ENCODE measurements around the gene TMEM117. TPM values are rescaled to one million over a fixed set of nuclear protein-coding genes. Genes with fewer than 3 reads are reported as not detected.
A peak's percentile ranks its signal among the peaks of the same experiment; 100 is the strongest.
"Not testable (repeated sequence)": the region's sequence is repeated elsewhere in the genome, so short reads cannot be mapped to it uniquely, and the experiment has no call there.

TMEM117 gene
- total RNA-seq, 6 experiments from 2014 or later: 5.5 to 8.8 (median 7.0) TPM

DNA sequence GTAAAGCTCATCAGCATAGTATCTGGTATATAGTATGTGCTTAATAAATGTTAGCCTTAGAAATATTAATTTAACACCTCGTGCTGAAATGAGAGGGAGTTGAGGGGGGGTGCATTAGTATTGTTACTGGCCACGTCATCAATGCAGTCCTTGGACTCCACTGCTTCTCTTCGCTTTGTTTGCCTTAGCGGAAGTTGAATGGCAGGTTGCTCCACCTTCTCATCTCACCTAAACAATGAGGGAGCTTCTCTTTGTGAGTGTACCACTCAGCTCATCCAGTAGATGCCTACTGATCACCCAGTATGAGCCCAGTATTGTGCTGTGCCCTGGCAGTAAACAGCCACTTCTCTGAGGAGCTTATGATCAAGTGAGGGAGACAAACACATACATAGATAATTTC, 4.5 kb downstream of the TMEM117 start:
- no peak overlapping the region for H3K27ac Mint-ChIP-seq
- no peak overlapping the region for H3K4me3 Mint-ChIP-seq
- no peak for TF ChIP-seq CTCF (IDR thresholded peaks at IDR 0.05)
- peaks cover 51% of the 10 kb centered on the region for H3K4me1 Mint-ChIP-seq (ENCODE audit: low read depth)
- DNase-seq: no peak
- H3K9me3 Mint-ChIP-seq: no peaks in the 10 kb centered on the region
- H3K27me3 Mint-ChIP-seq (ENCODE audit: insufficient read depth): 0 out of 2 replicates have a peak, but pooled peaks cover 4% of the 10 kb centered on the region
- H3K36me3 Mint-ChIP-seq (ENCODE audit: low read depth): no peaks in the 10 kb centered on the region

GRCh38 chr12:43841253-43841652, 5.4 kb downstream of the TMEM117 start:
- peaks cover 50% of the 10 kb centered on the region for H3K4me1 Mint-ChIP-seq (ENCODE audit: low read depth)
- no peaks in the 10 kb centered on the region for H3K36me3 Mint-ChIP-seq (ENCODE audit: low read depth)
- no peak for DNase-seq
- no peak overlapping the region for H3K27ac Mint-ChIP-seq
- H3K9me3 Mint-ChIP-seq: no peaks in the 10 kb centered on the region
- TF ChIP-seq CTCF (IDR thresholded peaks at IDR 0.05): no peak
- 0 out of 2 replicates have a peak, but pooled peaks cover 4% of the 10 kb centered on the region for H3K27me3 Mint-ChIP-seq (ENCODE audit: insufficient read depth)
- no peak overlapping the region for H3K4me3 Mint-ChIP-seq

GRCh38 chr12:43842259-43842658, 6.4 kb downstream of the TMEM117 start:
- H3K27ac Mint-ChIP-seq: no peak overlapping the region
- H3K4me1 Mint-ChIP-seq (ENCODE audit: low read depth): peaks cover 50% of the 10 kb centered on the region
- H3K4me3 Mint-ChIP-seq: no peak overlapping the region
- TF ChIP-seq CTCF (IDR thresholded peaks at IDR 0.05): no peak
- 0 out of 2 replicates have a peak, but pooled peaks cover 4% of the 10 kb centered on the region for H3K27me3 Mint-ChIP-seq (ENCODE audit: insufficient read depth)
- H3K36me3 Mint-ChIP-seq (ENCODE audit: low read depth): no peaks in the 10 kb centered on the region; the same call in 1 of the 2 replicates
- no peak for DNase-seq
- H3K9me3 Mint-ChIP-seq: no peaks in the 10 kb centered on the region

GRCh38 chr12:43847425-43848225, 11.7 kb downstream of the TMEM117 start:
- H3K4me1 Mint-ChIP-seq (ENCODE audit: low read depth): peaks cover 33% of the 10 kb centered on the region
- H3K27ac Mint-ChIP-seq: peak overlapping the region; percentile 79
- H3K9me3 Mint-ChIP-seq; H3K4me3 Mint-ChIP-seq; H3K27me3 Mint-ChIP-seq (ENCODE audit: insufficient read depth): not testable (repeated sequence)
- H3K36me3 Mint-ChIP-seq (ENCODE audit: low read depth): peaks cover 23% of the 10 kb centered on the region
- DNase-seq: peak; percentile 73

- Mint-ChIP-seq H3K4me1 (ENCODE audit: low read depth) (peaks cover 30% of the 10 kb centered on the region), H3K36me3 (ENCODE audit: low read depth) (peaks cover 23% of the 10 kb centered on the region), H3K27me3 (ENCODE audit: insufficient read depth) (no peaks in the 10 kb centered on the region), H3K4me3 (no peak overlapping the region), H3K9me3 (peaks cover 8% of the 10 kb centered on the region), H3K27ac (no peak overlapping the region)
- no peak for DNase-seq
- TF ChIP-seq CTCF (IDR thresholded peaks at IDR 0.05): no peak
These were observed 12.3 kb downstream of the TMEM117 start for GRCh38 chr12:43848226-43848507.

DNA sequence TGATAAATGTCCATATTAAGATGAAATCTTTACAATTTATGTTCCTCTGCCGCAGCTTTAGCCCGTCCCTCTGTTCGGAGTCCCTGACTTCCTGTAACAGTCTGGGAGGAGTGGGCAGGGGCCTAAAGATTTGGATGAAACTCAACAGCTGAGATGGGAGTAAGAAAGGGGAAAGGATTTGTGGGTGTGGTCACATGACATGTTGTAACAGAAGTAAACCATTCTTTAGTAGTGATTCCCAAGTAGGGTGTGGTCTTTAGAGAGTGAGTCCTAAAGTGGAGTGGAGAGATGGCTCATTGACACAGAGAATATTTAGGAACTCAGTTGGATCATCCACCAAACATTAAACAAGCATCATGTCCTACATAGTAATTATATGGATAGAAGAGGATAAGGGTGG, 12.9 kb downstream of the TMEM117 start:
- no peak overlapping the region for H3K27ac Mint-ChIP-seq
- H3K4me3 Mint-ChIP-seq: no peak overlapping the region
- H3K36me3 Mint-ChIP-seq (ENCODE audit: low read depth): peaks cover 23% of the 10 kb centered on the region
- peaks cover 35% of the 10 kb centered on the region for H3K4me1 Mint-ChIP-seq (ENCODE audit: low read depth)
- peaks cover 8% of the 10 kb centered on the region for H3K9me3 Mint-ChIP-seq
- H3K27me3 Mint-ChIP-seq (ENCODE audit: insufficient read depth): no peaks in the 10 kb centered on the region; the same call in 1 of the 2 replicates
- no peak for TF ChIP-seq CTCF (IDR thresholded peaks at IDR 0.05)
- DNase-seq: no peak

Data from HFFc6 (cell line).